Endothelial cell of umbilical vein (primary cell): ENCODE results near the gene MTREX. TPM values are rescaled to one million over a fixed set of nuclear protein-coding genes. Genes with fewer than 3 reads are reported as not detected.

Source experiments
- BruUV-seq: library from RNA; stranded (reverse); fragments of 400-500 nt; replicated peaks from 2 replicates; lab custom pipeline; 2021; lab: Mats Ljungman, UMichigan
- CTCF ChIA-PET: fragments of 300-600, 350-600 bp; sonication (Branson Sonifier 250); formaldehyde crosslinking; loops from one replicate; lab custom pipeline; 2021; ENCODE audit warnings: antibody characterized with exemption, inconsistent platforms; lab: Charles Lee
- POLR2A ChIA-PET: fragments of 300-600, 350-600 bp; sonication (Branson Sonifier 250); formaldehyde crosslinking; loops from one replicate; lab custom pipeline; 2021; ENCODE audit warnings: antibody characterized with exemption, inconsistent platforms; lab: Charles Lee
- DNase-seq: peaks from one replicate; pipeline ENCODE4 v3.0.0-alpha.2; 2011; ENCODE audit warnings: low read depth, low spot score
- FAIRE-seq: peaks from 2 replicates; lab custom pipeline; 2011; peaks lifted over from hg19 to GRCh38; lab: Jason Lieb, UNC
- H2AFZ ChIP-seq: 2 replicates; pipeline ENCODE4 v1.6.0; 2012; ENCODE audit warnings: low read depth, low read length, control low read depth, inconsistent platforms
- H3K27ac ChIP-seq: 2 replicates; pipeline ENCODE4 v1.5.1; 2011; ENCODE audit warnings: low read depth, mild to moderate bottlenecking, control low read depth, low read length, moderate library complexity; ENCODE audit not compliant: insufficient read depth
- H3K27me3 ChIP-seq, 2 experiments: 2 replicates each; pipeline versions ENCODE4 v1.6.0 to v1.6.1; 2011; ENCODE audit warnings: low read length in 2 of 2, mixed read lengths in 1 of 2; ENCODE audit not compliant: control insufficient read depth in 2 of 2, insufficient read depth in 2 of 2
- H3K36me3 ChIP-seq, 2 experiments: 2 replicates in 1 of 2; 3 replicates in 1 of 2; pipeline ENCODE4 v1.5.1; 2011; ENCODE audit warnings: low read length in 2 of 2, mild to moderate bottlenecking in 1 of 2, moderate library complexity in 1 of 2; ENCODE audit not compliant: control insufficient read depth in 2 of 2, insufficient read depth in 2 of 2; ENCODE audit errors: extremely low read depth in 1 of 2
- H3K4me1 ChIP-seq: 3 replicates; pipeline ENCODE4 v1.5.1; 2011; ENCODE audit warnings: mild to moderate bottlenecking, low read length; ENCODE audit not compliant: control insufficient read depth, insufficient read depth; ENCODE audit errors: extremely low read depth
- H3K4me2 ChIP-seq: 2 replicates; pipeline ENCODE4 v1.6.1; 2011; ENCODE audit warnings: low read length, control low read depth, mixed read lengths; ENCODE audit not compliant: insufficient read depth
- H3K4me3 ChIP-seq, 3 experiments: fragments of 200-600 bp in 1 of 3; sonication (generic), shearing (Covaris generic) in 1 of 3; replicated peaks in 1 of 3; 2 replicates each; pipeline ENCODE4 v1.5.1; 2011 to 2016; ENCODE audit warnings: control low read depth in 3 of 3, low read length in 3 of 3, mild to moderate bottlenecking in 2 of 3, inconsistent platforms in 1 of 3, low read depth in 1 of 3, moderate library complexity in 1 of 3; ENCODE audit not compliant: insufficient read depth in 1 of 3
- H3K79me2 ChIP-seq: 2 replicates; pipeline ENCODE4 v1.6.0; 2012; ENCODE audit warnings: low read length, inconsistent platforms; ENCODE audit not compliant: control insufficient read depth, insufficient read depth
- H3K9ac ChIP-seq: replicated peaks from 2 replicates; pipeline ENCODE3; 2011; ENCODE audit warnings: low read length, control low read depth; ENCODE audit not compliant: insufficient read depth; ENCODE audit errors: extremely low read depth
- H3K9me1 ChIP-seq: replicated peaks from 3 replicates; pipeline ENCODE4 v1.6.0; 2011; ENCODE audit warnings: mild to moderate bottlenecking, low read length; ENCODE audit not compliant: control insufficient read depth, insufficient read depth; ENCODE audit errors: extremely low read depth
- H3K9me3 ChIP-seq: replicated peaks from 2 replicates; pipeline ENCODE4 v1.5.1; 2012; ENCODE audit warnings: low read length, inconsistent platforms; ENCODE audit not compliant: control insufficient read depth, insufficient read depth
- H4K20me1 ChIP-seq: replicated peaks from 2 replicates; pipeline ENCODE3; 2011; ENCODE audit warnings: mild to moderate bottlenecking, low read length; ENCODE audit not compliant: control insufficient read depth, insufficient read depth; ENCODE audit errors: extremely low read depth
- CTCF ChIP-seq, 2 donors: IDR thresholded peaks; 1 replicate in 1 of 2; 2 replicates in 1 of 2; pipeline ENCODE4 v1.5.1; 2011; ENCODE audit warnings: low read length in 2 of 2, mild to moderate bottlenecking in 2 of 2, moderate library complexity in 2 of 2, control low read depth in 1 of 2, inconsistent platforms in 1 of 2, low read depth in 1 of 2; ENCODE audit not compliant: insufficient read depth in 1 of 2; ENCODE audit errors: extremely low read depth in 1 of 2
- FOS ChIP-seq: IDR thresholded peaks from 2 replicates; pipeline ENCODE4 v1.6.1; 2011; ENCODE audit warnings: mild to moderate bottlenecking, low read length, moderate library complexity, borderline replicate concordance; ENCODE audit not compliant: insufficient read depth
- GATA2 ChIP-seq: IDR thresholded peaks from 2 replicates; pipeline ENCODE4 v1.7.0; 2011; ENCODE audit warnings: low read depth, mild to moderate bottlenecking, moderate library complexity, mixed read lengths, low read length; ENCODE audit not compliant: insufficient read length, insufficient read depth
- MAX ChIP-seq: IDR thresholded peaks from 2 replicates; pipeline ENCODE4 v1.6.1; 2011; ENCODE audit not compliant: insufficient read depth, insufficient read length
- MYC ChIP-seq: IDR thresholded peaks from one replicate; pipeline ENCODE4 v1.6.1; 2011; ENCODE audit warnings: mild to moderate bottlenecking, low read depth, low read length
- POLR2A ChIP-seq: IDR thresholded peaks from 2 replicates; pipeline ENCODE4 v1.6.1; 2012; ENCODE audit warnings: low read depth, mild to moderate bottlenecking, control low read depth, low read length
- POLR2AphosphoS5 ChIP-seq: IDR thresholded peaks from 2 replicates; pipeline ENCODE4 v1.6.1; 2012; ENCODE audit warnings: low read depth, mild to moderate bottlenecking, control low read depth, low read length, moderate library complexity; ENCODE audit not compliant: insufficient read depth
- dilution Hi-C: fragments of 300-500 bp; cut with MboI; formaldehyde crosslinking; loops from one replicate; pipeline ENCODE4 v1.15.0; 2019; ENCODE audit warnings: low sequenced_read_pairs; ENCODE audit not compliant: extremely low pct_ligation_motif_present
- intact Hi-C: fragments of 100-400 bp; cut with micrococcal nuclease; formaldehyde crosslinking; loops from one replicate; pipeline ENCODE4 v1.10.0; 2022
- polyA plus RNA-seq, 4 experiments: library from polyadenylated mRNA; depleted of rRNA in 3 of 4; stranded (reverse) in 3 of 4; unstranded in 1 of 4; fragments of >200 nt; gene quantifications; 2 replicates each; pipeline versions ENCODE4 v1.2.1 to v1.2.3, GENCODE V29; 2011 to 2012; ENCODE audit warnings: missing spikeins in 1 of 4
- total RNA-seq: library from RNA; stranded (reverse); gene quantifications from 2 replicates; pipeline ENCODE4 v1.2.3, GENCODE V29; 2021

MTREX gene
- total and polyA plus RNA-seq, 2 donors (not counting 3 experiments of a cell fraction or from before 2014, with no cell fraction given): 9.8 to 76.3 TPM

- Histone ChIP-seq H3K79me2 (no peaks in the 10 kb centered on the region), H3K9me3 (no peaks in the 10 kb centered on the region), H3K4me2 (no peak overlapping the region), H3K4me1 (peaks cover 17% of the 10 kb centered on the region), H3K27ac (no peak overlapping the region), H3K36me3 (peaks cover 0 to 3% of the 10 kb centered on the region in 2 experiments), H3K9ac (no peak overlapping the region), H3K27me3 (no peaks in the 10 kb centered on the region), H3K4me3 (no peak overlapping the region), H4K20me1 (no peaks in the 10 kb centered on the region), H3K9me1 (no peaks in the 10 kb centered on the region), H2AFZ (no peak overlapping the region)
- TF ChIP-seq POLR2AphosphoS5: no peak
- TF ChIP-seq CTCF (IDR thresholded peaks at IDR 0.05; ENCODE audit: extremely low read depth in 1 of 2, insufficient read depth in 1 of 2, low read depth in 1 of 2, low read length in 2 of 2): no peak
- dilution Hi-C loops: no loop called here
- FAIRE-seq (no peak), DNase-seq (no peak)
- intact Hi-C loops: no loop called here
- ChIA-PET POLR2A (no interaction called here), CTCF (no interaction called here)
- BruUV-seq: no TSS peak
Measured at GRCh38 chr5:55441954-55442353, 134.2 kb downstream of the MTREX start.

- Histone ChIP-seq H3K27ac (no peak overlapping the region), H3K9me3 (no peaks in the 10 kb centered on the region), H3K36me3 (peaks cover 0 to 3% of the 10 kb centered on the region in 2 experiments), H2AFZ (no peak overlapping the region), H3K4me3 (no peak overlapping the region), H4K20me1 (no peaks in the 10 kb centered on the region), H3K9ac (no peak overlapping the region), H3K4me2 (no peak overlapping the region), H3K4me1 (no peaks in the 10 kb centered on the region), H3K79me2 (no peaks in the 10 kb centered on the region), H3K27me3 (no peaks in the 10 kb centered on the region), H3K9me1 (no peaks in the 10 kb centered on the region)
- intact Hi-C loops (no loop called here), dilution Hi-C loops (no loop called here)
- TF ChIP-seq FOS (no peak), MAX (no peak), GATA2 (no peak), POLR2A (no peak), MYC (no peak)
- no peak for DNase-seq
- ChIA-PET CTCF (interaction anchor here (0.7 kb wide), 1 partner anchor 66 kb away, joined by 5 read pairs; no protein-coding TSS in a partner anchor), POLR2A (no interaction called here)
- FAIRE-seq: no peak
- BruUV-seq: no TSS peak
Measured at GRCh38 chr5:55445791-55446190, 138.0 kb downstream of the MTREX start.
